Naive thymus-derived CD8-positive, alpha-beta T cell (primary cell): ENCODE data around the gene CDSN. TPM values are rescaled to one million over a fixed set of nuclear protein-coding genes. Genes with fewer than 3 reads are reported as not detected.
A peak's percentile ranks its signal among the peaks of the same experiment; 100 is the strongest.

Experiments used
- ATAC-seq, 2 donors: fragments of 150-1000 bp; cut with Tn5 transposase in 1 of 2; sonication (Bioruptor Pico), chemical (Tn5 transposase) in 1 of 2; 1 replicate in 1 of 2; 2 replicates in 1 of 2; pipeline ENCODE4 v1.10.0; 2021; ENCODE audit warnings: mild to moderate bottlenecking in 2 of 2, moderate library complexity in 2 of 2
- POLR2A ChIA-PET: fragments of 350-600 bp; sonication (Branson Sonifier 250); formaldehyde crosslinking; loops from one replicate; lab custom pipeline; 2021; ENCODE audit warnings: antibody characterized with exemption; lab: Charles Lee
- DNase-seq, 10 donors: peaks; one replicate each; pipeline versions ENCODE4 v3.0.0 to v3.0.0-alpha.2; 2020 to 2022
- H3K27ac Mint-ChIP-seq, 10 donors: one replicate each; pipeline ENCODE4 v1.8.0; 2020 to 2022; ENCODE audit warnings: mild to moderate bottlenecking in 10 of 10, mixed read lengths in 10 of 10, moderate library complexity in 4 of 10, inconsistent platforms in 1 of 10
- H3K27me3 Mint-ChIP-seq, 5 donors: one replicate each; pipeline ENCODE4 v1.8.0; 2021 to 2022; ENCODE audit warnings: mixed read lengths in 5 of 5
- H3K36me3 Mint-ChIP-seq, 3 donors: one replicate each; pipeline ENCODE4 v1.8.0; 2020 to 2022; ENCODE audit warnings: mixed read lengths in 3 of 3, mild to moderate bottlenecking in 2 of 3, inconsistent platforms in 1 of 3
- H3K4me1 Mint-ChIP-seq, 4 donors: one replicate each; pipeline ENCODE4 v1.8.0; 2021 to 2022; ENCODE audit warnings: mixed read lengths in 4 of 4
- H3K4me3 Mint-ChIP-seq, 10 donors: one replicate each; pipeline ENCODE4 v1.8.0; 2020 to 2022; ENCODE audit warnings: mild to moderate bottlenecking in 10 of 10, mixed read lengths in 10 of 10, moderate library complexity in 6 of 10, inconsistent platforms in 1 of 10
- H3K9me3 Mint-ChIP-seq, 9 donors: one replicate each; pipeline ENCODE4 v1.8.0; 2020 to 2022; ENCODE audit warnings: mixed read lengths in 9 of 9, mild to moderate bottlenecking in 3 of 9, inconsistent platforms in 1 of 9, moderate library complexity in 1 of 9
- polyA plus RNA-seq, 3 donors: library from polyadenylated mRNA; unstranded; fragments of 300-500 nt; fragmentation: Illumina TruSeq; gene quantifications; one replicate each; pipeline ENCODE4 v1.2.3, GENCODE V29; 2021
- total RNA-seq, 8 experiments: library from RNA in 2 of 8; stranded (reverse) in 2 of 8; gene quantifications; one replicate each; pipeline ENCODE4 v1.2.3 and lab custom pipeline; 2021 to 2026

Gene CDSN
- total and polyA plus RNA-seq, 5 experiments from 2014 or later, result not detected

DNA sequence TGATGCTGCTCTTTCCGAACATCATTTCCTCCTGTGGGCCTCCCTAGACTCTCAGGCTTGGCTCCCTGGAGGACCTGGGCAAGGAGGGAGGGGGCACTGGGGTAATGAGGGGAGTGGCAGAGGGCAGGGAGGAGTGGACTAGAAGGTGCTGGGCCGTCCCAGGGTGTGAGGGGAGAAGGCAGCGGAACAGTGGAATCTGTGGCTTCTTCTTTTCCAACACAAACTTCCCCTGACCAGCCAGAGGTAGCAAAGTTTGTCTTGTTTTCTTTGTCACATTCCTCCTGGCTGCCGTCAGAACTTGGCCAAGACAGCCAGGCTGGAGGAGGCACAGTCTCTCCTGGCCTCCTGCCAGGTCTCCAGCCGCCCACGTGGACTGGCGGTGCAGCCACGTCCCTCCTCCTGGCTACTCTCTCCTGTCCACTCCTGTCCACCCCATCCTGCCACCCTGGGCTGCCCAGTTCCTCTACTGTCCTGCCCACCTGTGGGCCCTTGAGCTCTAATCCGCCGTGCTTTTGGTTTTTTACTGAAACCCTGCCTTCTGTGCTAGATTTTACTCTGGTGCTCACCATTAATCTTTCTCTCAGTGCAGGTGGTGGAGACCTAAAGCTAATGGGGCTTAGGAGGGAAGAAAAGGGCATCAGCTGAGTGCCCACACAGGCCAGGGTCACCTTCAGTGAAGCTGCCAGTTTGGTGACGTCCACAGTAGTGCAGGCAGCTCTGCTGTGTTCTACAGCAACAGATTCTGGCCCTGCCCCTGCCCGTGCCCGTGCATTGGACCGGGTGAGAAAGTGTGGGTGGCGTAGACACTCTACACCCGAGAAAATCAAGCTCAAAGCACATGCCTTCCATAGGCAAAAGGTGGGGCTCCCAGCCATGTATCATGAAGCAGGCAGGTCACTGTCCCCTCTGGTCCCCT, 2.8 kb upstream of the CDSN start:
- H3K9me3 Mint-ChIP-seq, result no peaks in the 10 kb centered on the region
- peak overlapping the region in 2 of 10 donors; percentile 34 to 38 for H3K27ac Mint-ChIP-seq
- H3K4me1 Mint-ChIP-seq, result peaks cover 3 to 7% (median 3%) of the 10 kb centered on the region in 4 donors
- H3K36me3 Mint-ChIP-seq, result no peaks in the 10 kb centered on the region
- no peak for ATAC-seq
- H3K27me3 Mint-ChIP-seq, result peaks cover 0 to 3% (median 2%) of the 10 kb centered on the region in 5 donors
- POLR2A ChIA-PET, result no interaction called here
- DNase-seq, result peak in 1 of 10 donors; percentile 32
- no peak overlapping the region for H3K4me3 Mint-ChIP-seq

GRCh38 chr6:31121131-31121790, 1.0 kb upstream of the CDSN start:
- H3K27ac Mint-ChIP-seq, result peak overlapping the region in 1 of 10 donors; percentile 71
- DNase-seq (peak in 1 of 10 donors; percentile 34), ATAC-seq (no peak)
- H3K9me3 Mint-ChIP-seq, result no peaks in the 10 kb centered on the region
- POLR2A ChIA-PET, result no interaction called here
- peaks cover 0 to 4% (median 2%) of the 10 kb centered on the region in 5 donors for H3K27me3 Mint-ChIP-seq
- peaks cover 0 to 2% (median 0%) of the 10 kb centered on the region in 4 donors for H3K4me1 Mint-ChIP-seq
- no peaks in the 10 kb centered on the region for H3K36me3 Mint-ChIP-seq
- no peak overlapping the region for H3K4me3 Mint-ChIP-seq

DNA sequence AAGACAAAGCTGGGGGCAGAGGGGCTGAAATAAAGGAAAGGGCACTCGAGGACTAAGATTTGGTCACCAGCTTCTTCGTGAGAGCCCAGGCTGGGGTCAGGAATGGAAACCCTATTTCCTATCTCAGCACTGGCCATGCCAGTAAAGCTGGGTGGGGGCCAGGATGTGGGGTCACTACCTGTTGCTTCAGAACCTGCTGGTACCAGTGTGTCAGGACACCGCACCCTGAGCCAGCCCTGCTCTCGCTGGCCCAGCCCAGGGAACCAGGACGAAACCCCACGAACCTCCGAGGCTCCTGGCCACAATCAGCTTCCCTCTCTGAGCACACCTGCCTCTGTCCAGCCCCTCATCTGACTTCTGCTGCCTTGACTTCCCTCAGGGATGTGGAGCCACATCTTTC, 2.1 kb downstream of the CDSN start:
- POLR2A ChIA-PET, result no interaction called here
- H3K4me3 Mint-ChIP-seq, result no peak overlapping the region
- H3K27ac Mint-ChIP-seq, result no peak overlapping the region
- peaks cover 0 to 12% (median 2%) of the 10 kb centered on the region in 5 donors for H3K27me3 Mint-ChIP-seq
- no peaks in the 10 kb centered on the region for H3K36me3 Mint-ChIP-seq
- DNase-seq (no peak), ATAC-seq (no peak)
- H3K9me3 Mint-ChIP-seq, result no peaks in the 10 kb centered on the region
- H3K4me1 Mint-ChIP-seq, result peaks cover 3 to 8% (median 4%) of the 10 kb centered on the region in 4 donors

GRCh38 chr6:31116661-31117385, 3.4 kb downstream of the CDSN start:
- H3K4me1 Mint-ChIP-seq, result peaks cover 3 to 8% (median 4%) of the 10 kb centered on the region in 4 donors
- H3K36me3 Mint-ChIP-seq, result no peaks in the 10 kb centered on the region
- no peaks in the 10 kb centered on the region for H3K9me3 Mint-ChIP-seq
- DNase-seq (no peak), ATAC-seq (no peak)
- H3K27ac Mint-ChIP-seq, result no peak overlapping the region
- H3K4me3 Mint-ChIP-seq, result no peak overlapping the region
- POLR2A ChIA-PET, result no interaction called here
- H3K27me3 Mint-ChIP-seq, result peaks cover 0 to 12% (median 4%) of the 10 kb centered on the region in 5 donors

DNA sequence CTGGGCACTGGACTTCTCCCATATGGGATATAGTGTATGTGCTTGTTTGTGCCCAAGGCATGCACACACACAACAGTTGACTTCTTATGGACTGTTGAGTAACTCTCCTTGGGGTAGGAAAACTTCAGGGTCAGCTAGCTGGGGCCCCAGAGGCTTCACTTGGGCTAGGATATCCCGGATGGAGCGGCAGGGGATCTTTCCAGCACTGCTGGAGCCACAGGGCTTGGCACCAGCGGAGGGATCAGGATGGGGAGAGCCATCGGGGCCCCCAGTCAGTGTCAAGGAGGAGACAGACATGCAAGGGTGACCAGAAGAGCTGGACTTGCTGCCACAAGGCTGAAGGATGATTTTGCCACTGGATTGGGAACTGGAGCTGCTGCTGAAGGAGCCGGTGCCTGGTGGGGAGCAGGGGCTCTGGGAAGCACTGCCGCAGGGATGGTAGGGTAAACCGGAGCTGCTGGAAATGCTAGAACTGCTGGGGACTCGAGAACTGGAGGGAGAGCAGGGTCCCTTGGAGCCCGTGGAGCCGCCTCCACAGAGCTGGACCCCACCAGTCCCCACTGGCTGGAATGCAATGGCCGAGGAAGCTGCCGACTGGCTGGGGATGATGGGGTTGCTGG, 4.2 kb downstream of the CDSN start:
- peaks cover 0 to 12% (median 5%) of the 10 kb centered on the region in 5 donors for H3K27me3 Mint-ChIP-seq
- H3K36me3 Mint-ChIP-seq, result no peaks in the 10 kb centered on the region
- no peak overlapping the region for H3K27ac Mint-ChIP-seq
- POLR2A ChIA-PET, result interaction anchor here (1.2 kb wide), 1 partner anchor 200 kb away, joined by 3 read pairs; no protein-coding TSS in a partner anchor
- H3K9me3 Mint-ChIP-seq, result no peaks in the 10 kb centered on the region
- H3K4me1 Mint-ChIP-seq, result peaks cover 3 to 8% (median 4%) of the 10 kb centered on the region in 4 donors
- no peak overlapping the region for H3K4me3 Mint-ChIP-seq
- no peak for ATAC-seq
- no peak for DNase-seq

GRCh38 chr6:31114970-31115849, 5.0 kb downstream of the CDSN start:
- ATAC-seq (peak; percentile 63 to 72), DNase-seq (no peak)
- Mint-ChIP-seq H3K4me1 (peaks cover 3 to 8% (median 4%) of the 10 kb centered on the region in 4 donors), H3K36me3 (no peaks in the 10 kb centered on the region), H3K27me3 (peaks cover 0 to 12% (median 6%) of the 10 kb centered on the region in 5 donors), H3K9me3 (no peaks in the 10 kb centered on the region), H3K27ac (peak overlapping the region in 2 of 10 donors; percentile 16 to 21), H3K4me3 (no peak overlapping the region)
- POLR2A ChIA-PET, result interaction anchor here (0.9 to 1.2 kb wide), 4 partner anchors 11 to 200 kb away, joined by 3 to 4 read pairs (median 3); no protein-coding TSS in a partner anchor

GRCh38 chr6:31114541-31114878, 5.7 kb downstream of the CDSN start, which contains the start of gene PSORS1C1:
TSS of gene PSORS1C1 (plus strand) at chr6:31114800. CDS start at chr6:31129633, 14,833 bp downstream.
- ATAC-seq (no peak), DNase-seq (no peak)
- no peaks in the 10 kb centered on the region for H3K9me3 Mint-ChIP-seq
- H3K4me1 Mint-ChIP-seq, result peaks cover 3 to 8% (median 4%) of the 10 kb centered on the region in 4 donors
- POLR2A ChIA-PET, result interaction anchor here (0.9 to 1.2 kb wide), 4 partner anchors 10 to 199 kb away, joined by 3 to 4 read pairs (median 3); no protein-coding TSS in a partner anchor
- peaks cover 2 to 13% (median 11%) of the 10 kb centered on the region in 5 donors for H3K27me3 Mint-ChIP-seq
- peak within 1 kb of the TSS in 3 of 10 donors; percentile 16 to 21 (median 20) for H3K27ac Mint-ChIP-seq
- H3K36me3 Mint-ChIP-seq, result no peaks in the 10 kb centered on the region
- H3K4me3 Mint-ChIP-seq, result no peak within 1 kb of the TSS

GRCh38 chr6:31113861-31114540, 6.2 kb downstream of the CDSN start:
- H3K4me3 Mint-ChIP-seq, result no peak overlapping the region

GRCh38 chr6:31112478-31112877, 7.8 kb downstream of the CDSN start, which contains the start of gene C6orf15:
TSS of gene C6orf15 (minus strand) at chr6:31112575. CDS start at chr6:31112555, 20 bp downstream.
- Mint-ChIP-seq H3K27ac (peak within 1 kb of the TSS in 4 of 10 donors; percentile 1 to 78 (median 10)), H3K4me3 (no peak within 1 kb of the TSS)
- POLR2A ChIA-PET, result interaction anchor here (0.9 kb wide), 1 partner anchor 10 kb away, joined by 3 read pairs; no protein-coding TSS in a partner anchor

More at GRCh38 chr6:31113861-31114540, 6.2 kb downstream of the CDSN start:
- H3K27me3 Mint-ChIP-seq, result peaks cover 2 to 15% (median 12%) of the 10 kb centered on the region in 5 donors
- H3K36me3 Mint-ChIP-seq, result no peaks in the 10 kb centered on the region
- H3K4me1 Mint-ChIP-seq, result peaks cover 3 to 8% (median 5%) of the 10 kb centered on the region in 4 donors
- H3K27ac Mint-ChIP-seq, result peak overlapping the region in 1 of 10 donors; percentile 20
- ATAC-seq, result no peak
- DNase-seq, result no peak
- H3K9me3 Mint-ChIP-seq, result no peaks in the 10 kb centered on the region
- POLR2A ChIA-PET, result interaction anchor here (0.9 kb wide), 2 partner anchors 16 to 20 kb away, joined by 3 read pairs; no protein-coding TSS in a partner anchor

DNA sequence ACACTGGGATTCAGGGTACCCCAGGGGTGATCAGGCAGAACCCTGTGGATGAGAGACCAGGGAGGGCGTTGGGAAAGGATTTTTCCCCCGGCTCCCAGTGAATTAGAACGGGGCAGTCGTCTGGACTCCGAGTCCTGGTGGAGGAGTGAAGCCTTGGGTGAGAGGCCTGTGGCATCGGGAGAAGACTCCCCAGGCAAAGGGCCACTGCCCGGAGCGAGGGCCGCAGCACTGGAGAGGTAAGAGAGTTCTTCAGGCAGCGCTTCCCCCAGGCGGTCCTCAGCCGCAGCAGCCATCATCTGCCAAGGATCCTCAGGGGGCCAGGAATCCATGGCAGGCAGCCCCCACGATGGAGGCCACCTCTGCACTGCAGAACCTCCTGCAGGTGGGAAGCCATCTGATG, 8.5 kb downstream of the CDSN start:
- no peak overlapping the region for H3K27ac Mint-ChIP-seq
- DNase-seq, result no peak
- no peaks in the 10 kb centered on the region for H3K36me3 Mint-ChIP-seq
- H3K4me3 Mint-ChIP-seq, result no peak overlapping the region
- peaks cover 2 to 15% (median 11%) of the 10 kb centered on the region in 5 donors for H3K27me3 Mint-ChIP-seq
- no peak for ATAC-seq
- no peaks in the 10 kb centered on the region for H3K9me3 Mint-ChIP-seq
- POLR2A ChIA-PET, result interaction anchor here (1.2 kb wide), 1 partner anchor 21 kb away, joined by 4 read pairs; no protein-coding TSS in a partner anchor
- H3K4me1 Mint-ChIP-seq, result peaks cover 3 to 8% (median 5%) of the 10 kb centered on the region in 4 donors

More at GRCh38 chr6:31112478-31112877, 7.8 kb downstream of the CDSN start, which contains the start of gene C6orf15:
- Mint-ChIP-seq H3K4me1 (peaks cover 3 to 8% (median 5%) of the 10 kb centered on the region in 4 donors), H3K9me3 (no peaks in the 10 kb centered on the region), H3K27me3 (peaks cover 2 to 15% (median 11%) of the 10 kb centered on the region in 5 donors), H3K36me3 (no peaks in the 10 kb centered on the region)
- DNase-seq (no peak), ATAC-seq (no peak)
